NCI-H1436 (cell line): ENCODE results near the gene SYTL1.

Source experiments
- DNase-seq: peaks from one replicate; lab custom pipeline; 2025; lab: John Stamatoyannopoulos, UW

The SYTL1 gene, protein sequence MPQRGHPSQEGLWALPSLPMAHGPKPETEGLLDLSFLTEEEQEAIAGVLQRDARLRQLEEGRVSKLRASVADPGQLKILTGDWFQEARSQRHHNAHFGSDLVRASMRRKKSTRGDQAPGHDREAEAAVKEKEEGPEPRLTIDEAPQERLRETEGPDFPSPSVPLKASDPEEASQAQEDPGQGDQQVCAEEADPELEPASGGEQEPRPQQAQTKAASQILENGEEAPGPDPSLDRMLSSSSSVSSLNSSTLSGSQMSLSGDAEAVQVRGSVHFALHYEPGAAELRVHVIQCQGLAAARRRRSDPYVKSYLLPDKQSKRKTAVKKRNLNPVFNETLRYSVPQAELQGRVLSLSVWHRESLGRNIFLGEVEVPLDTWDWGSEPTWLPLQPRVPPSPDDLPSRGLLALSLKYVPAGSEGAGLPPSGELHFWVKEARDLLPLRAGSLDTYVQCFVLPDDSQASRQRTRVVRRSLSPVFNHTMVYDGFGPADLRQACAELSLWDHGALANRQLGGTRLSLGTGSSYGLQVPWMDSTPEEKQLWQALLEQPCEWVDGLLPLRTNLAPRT

DNA sequence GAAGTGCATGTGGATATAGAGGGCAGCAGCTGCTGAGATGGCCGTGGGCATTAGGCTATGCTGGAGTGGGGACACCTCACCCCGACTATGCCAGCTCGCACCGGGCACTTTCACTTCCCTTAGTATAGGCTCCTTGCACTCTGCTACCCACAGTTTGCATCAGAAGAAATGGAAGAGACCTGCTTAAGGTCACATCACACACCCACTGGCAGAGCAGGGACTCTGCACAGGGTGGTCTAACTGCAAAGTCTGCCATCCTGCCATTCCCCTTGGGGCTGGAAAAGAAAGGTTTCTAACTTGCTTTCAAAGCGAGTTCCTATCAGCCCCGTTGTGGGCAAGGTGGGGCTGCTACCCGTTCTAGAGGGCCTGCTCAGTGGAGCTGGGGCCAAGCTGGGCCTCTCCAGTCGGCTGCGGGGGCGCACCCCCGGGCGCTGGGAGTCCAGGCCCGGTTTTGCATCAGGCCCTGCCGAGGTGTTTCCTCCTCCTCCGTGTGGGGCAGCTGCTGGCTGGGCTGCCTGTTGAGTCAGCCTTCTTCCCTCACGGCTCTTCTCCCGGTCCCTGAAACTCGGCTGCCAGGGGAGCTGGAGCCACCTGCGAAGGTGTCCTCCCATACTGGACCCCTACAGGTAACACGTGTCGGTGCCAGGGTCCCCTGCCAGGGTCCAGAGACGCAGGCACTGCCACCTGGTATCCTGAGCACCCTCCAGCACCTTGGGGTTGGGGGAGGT is at the start of gene SYTL1:
Gene SYTL1 (plus strand): TSS at position 498 of the 728 bp plus-strand sequence. CDS start 3,313 bp downstream, outside the sequence.
- DNase-seq: peak; percentile 58

DNA sequence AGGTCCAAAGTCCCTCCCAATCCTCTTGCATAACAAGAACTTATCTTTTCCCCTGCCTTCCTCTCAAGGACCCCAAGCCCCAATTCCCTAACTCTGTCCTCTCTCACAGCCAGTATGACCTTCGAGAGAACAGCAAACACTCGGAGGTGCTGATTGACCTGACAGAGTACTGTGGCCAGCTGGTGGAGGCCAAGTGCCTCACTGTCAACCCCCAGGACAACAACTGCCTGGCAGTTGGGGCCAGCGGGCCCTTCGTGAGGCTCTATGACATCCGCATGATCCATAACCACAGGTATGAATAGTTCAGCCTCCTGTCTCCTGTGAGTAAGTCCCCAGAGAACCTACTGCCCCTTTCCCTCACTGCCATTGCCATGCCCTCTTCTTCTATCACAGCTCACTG is 49.7 kb upstream of the SYTL1 start:
- DNase-seq: no peak

DNA sequence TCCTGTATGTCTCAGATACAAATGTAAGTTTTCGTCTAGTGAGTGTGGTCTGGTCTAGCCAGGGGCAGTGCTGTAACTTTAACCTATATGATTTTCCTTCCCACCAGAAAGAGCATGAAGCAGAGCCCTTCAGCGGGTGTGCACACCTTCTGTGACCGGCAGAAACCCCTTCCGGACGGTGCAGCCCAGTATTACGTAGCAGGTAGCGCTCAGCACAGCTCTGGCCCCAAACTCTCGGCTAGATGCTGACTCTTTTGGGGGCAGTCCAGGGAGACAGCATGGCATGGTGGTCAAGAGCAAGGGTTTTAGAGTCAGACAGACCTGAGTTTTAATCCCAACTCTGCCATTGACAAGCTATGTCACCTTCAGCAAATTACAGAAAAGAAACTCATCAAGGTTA is 47.9 kb upstream of the SYTL1 start:
- DNase-seq: no peak

DNA sequence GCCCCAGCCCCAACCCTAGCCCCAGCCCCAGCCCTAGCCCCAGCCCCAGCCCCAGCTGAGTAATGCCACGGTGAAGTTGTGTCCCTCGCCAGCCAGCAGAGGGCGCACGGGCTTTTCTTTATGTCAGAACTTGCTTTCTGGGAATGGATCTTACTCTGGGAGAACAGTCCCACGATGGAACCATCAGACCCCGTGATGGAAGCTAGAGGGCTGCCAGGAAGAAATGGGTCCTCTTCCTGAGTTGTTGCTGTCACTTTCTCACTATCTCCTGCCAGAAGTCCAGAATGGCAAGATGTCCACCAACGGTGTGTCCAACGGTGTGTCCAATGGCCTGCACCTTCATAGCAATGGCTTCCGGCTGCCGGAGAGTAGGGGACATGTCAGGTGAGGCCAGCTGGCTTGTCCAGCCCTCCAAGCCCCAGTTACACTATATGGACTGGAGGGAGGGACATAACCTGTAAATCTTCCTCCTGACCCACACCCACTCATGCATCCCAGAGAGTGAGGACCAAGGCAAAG is 45.0 kb upstream of the SYTL1 start:
- peak; percentile 57 for DNase-seq

DNA sequence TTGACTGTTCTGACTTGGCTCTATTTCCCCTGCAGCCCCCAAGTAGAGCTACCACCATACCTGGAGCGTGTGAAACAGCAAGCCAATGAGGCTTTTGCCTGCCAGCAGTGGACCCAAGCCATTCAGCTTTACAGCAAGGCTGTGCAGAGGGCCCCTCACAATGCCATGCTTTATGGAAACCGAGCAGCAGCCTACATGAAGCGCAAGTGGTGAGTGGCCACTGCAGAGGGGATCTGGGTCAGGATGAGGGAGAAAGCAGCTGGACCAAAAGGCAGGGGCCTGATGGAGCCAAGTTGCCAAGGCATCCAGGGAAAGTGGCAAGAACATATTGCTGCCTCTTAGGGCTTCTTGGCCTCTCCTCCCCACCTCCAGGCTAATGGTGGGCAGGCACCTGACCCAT is 43.9 kb upstream of the SYTL1 start:
- no peak for DNase-seq

DNA sequence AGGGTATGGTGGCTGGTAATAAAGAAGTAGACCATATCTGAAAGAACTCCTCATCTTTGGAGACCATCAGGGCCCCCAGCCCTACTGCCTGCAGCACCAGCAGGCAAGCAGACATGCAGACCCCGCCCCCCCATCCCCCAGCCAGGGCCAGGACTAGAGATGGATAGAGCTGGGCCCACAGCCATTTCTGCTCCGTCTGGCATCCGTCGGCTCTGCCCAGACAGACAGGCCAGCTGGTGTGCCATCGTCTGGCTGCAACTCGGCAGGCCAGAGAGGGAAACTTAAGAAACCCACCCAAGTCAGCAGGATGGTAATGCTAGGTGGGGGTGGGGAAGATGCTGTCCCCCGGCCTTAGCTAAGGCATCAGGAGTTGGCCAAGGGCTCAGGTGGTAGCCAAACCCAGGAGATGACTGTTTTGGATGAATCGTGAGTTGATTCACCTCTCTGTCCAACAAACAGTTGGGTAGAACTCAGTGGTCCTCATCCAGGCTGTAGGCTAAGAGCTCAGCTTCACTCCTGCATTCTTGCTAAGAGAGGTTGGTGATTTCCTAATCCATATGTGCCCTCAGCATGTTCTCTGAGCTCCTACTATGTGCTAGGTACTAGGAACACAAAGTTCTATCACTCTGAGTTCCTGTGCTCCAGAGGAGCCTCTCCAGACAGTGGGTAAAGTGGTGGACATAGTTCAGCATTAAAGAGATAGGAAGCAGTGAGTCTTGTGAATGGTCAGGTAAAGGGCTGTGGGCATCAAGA is 43.0 kb upstream of the SYTL1 start:
- no peak for DNase-seq

DNA sequence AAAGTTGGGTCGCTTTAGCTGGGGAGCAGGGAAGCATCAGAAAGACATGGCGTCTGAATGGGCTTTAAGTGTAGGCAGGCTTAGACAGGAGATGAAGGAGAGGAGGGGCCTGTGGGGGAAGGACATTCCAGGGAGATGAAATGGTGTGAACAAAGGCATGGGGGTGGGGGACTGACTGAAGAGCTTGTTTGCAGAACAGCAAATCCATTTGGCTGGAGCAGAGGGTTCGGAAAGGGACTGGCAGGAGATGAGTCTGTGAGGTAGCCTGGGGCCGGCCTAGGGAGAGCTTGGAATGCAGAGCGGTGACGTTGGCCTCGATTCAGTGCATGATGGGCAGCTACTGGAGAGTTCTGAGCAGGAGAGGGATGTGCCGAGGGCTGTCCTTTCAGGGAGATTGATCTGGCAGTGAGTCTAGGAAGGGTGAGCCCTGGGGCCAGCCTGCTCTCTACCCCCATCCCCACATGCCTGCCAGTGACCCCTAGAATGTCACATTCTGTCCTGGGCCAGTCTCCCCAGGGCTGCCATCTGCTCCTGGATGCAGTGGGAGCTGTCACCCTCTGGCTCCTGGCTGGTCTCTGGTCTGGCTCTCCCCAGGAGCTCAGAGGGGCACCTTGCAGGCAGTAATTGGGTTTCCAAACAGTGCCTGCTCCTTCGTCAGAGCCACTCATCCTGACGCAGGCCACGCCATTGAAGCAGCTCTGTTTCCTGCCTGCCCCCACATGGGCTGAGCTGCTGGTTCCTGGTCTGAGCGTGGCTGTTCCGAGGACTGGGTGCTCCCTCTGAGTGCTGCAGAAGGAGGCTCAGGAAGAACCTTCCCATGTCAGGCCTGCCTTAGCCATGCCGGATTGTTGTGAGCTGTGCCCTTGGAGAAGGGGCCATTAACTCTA is 42.2 kb upstream of the SYTL1 start:
- no peak for DNase-seq

DNA sequence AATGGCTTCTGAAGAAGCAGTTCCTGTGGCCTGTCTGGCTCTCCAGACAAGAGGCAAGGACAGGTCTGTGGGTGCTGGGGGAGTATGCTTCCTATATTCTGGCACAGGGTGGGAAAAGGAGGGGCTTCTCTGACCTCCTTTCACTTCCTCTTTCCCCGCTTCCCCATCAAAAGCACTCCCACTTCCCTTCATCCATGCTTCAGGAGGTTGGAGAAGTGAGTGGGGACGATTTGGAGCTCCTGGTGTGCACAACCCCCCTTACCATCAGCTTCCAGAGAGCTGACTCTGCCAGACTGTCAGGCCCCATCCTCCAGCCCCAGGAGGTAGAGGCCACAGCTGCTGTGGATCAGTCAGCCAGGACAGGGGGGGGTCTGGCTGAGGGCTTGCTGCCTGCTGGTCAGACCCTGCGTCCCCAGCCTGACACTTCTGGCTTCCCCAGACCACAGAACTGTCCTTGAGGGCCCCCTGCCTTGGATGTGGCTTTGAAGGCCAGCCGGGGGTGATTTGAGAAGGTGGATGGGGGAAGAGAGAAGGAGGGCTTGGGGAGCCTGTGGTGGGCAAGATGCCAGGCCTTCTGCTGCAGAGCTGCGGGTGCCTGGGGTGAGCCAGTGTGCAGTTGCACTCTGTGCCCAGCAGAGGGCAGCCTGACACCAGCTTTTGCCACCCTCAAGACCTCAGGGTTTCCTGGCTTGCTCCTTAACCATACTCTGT is 41.3 kb upstream of the SYTL1 start:
- peak; percentile 70 for DNase-seq

DNA sequence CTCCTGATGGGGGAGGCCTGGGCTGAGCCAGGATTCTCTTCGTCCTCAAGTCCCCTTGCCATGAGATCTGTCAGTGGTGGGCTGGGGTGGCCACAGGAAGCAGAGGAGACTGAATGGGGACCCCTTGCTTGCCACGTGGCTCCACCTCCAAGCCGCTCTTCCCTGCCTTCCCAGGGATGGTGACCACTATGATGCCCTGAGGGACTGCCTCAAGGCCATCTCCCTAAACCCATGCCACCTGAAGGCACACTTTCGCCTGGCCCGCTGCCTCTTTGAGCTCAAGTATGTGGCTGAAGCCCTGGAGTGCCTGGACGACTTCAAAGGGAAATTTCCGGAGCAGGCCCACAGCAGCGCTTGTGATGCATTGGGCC is 40.8 kb upstream of the SYTL1 start:
- DNase-seq: no peak

DNA sequence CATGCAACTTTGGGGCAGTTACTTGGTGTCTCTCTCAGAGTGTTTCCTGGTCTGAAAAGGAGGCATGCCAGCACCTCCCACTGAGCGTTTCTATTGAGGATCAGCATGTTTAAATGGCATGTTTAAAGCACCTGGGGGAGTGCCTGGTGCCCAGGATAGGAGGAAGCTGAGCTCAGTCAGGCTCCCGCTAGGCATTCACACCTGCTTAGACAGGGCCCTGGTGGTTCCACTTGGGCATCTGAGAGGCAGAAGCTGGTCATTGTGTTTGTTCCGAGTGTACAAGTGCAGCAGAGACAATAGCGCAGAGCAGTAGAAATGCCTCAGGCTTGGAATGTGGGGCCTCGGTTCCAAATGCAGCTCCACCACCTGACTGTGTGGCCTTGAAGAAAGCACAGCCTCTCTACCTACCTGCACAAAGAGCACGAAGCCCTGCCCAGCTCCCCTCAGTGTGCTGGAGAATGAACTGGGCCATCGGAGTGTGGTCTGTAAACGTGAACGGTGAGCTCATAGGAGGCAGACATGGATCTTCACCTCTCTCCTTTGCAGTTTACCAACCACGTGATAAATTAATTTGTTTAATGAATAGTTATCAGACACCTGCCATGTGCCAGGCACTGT is 40.1 kb upstream of the SYTL1 start:
- no peak for DNase-seq

DNA sequence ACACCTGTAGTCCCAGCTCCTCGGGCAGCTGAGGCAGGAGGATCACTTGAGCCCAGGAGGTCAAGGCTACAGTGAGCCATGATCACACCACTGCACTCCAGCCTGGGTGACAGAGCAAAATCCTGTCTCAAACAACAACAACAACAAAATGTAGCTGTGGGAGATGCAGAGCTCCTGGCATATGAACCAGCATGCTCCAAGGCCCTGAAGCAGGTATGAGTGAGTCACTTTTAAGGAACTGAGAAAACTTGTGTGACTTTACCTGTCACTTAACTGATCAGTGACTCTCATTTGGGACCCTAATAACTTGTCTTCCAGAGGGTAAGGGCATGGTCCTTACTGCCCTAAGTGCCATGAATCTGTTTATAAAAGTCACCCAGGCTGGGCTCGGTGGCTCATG is 39.2 kb upstream of the SYTL1 start:
- no peak for DNase-seq

DNA sequence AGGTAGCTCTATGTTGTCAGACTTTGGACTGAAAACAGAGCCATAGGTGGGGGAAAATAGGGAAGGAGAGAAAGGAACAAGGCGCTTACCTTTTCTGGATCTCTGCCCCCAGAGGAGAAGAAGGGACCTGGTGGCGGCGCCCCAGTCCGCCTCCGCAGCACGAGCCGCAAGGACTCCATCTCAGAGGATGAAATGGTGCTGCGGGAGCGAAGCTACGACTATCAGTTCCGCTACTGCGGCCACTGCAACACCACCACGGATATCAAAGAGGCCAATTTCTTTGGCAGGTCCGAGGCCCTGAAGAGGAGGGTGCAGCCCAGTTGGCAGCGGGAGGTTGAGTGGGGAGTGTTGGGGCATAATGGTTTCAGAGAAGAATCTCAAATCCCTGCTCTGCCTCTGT is 38.3 kb upstream of the SYTL1 start:
- no peak for DNase-seq

DNA sequence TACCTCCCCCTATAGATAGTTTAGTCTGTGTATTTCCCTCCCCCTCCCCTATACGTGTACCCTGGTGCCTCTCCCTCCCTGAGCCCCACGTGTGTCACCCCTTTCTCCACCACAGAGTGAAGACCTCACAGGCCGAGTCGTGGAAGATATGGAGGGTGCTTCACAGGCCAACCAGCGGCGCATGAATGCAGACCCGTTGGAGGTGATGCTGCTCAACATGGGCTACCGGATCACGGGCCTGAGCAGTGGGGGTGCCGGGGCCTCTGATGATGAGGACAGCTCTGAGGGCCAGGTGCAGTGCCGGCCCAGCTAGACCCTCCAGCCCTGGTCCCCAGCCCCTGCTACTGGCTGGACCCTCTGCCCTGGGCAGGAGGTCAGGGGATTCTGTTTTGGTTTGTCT is 35.8 kb upstream of the SYTL1 start:
- DNase-seq: no peak

DNA sequence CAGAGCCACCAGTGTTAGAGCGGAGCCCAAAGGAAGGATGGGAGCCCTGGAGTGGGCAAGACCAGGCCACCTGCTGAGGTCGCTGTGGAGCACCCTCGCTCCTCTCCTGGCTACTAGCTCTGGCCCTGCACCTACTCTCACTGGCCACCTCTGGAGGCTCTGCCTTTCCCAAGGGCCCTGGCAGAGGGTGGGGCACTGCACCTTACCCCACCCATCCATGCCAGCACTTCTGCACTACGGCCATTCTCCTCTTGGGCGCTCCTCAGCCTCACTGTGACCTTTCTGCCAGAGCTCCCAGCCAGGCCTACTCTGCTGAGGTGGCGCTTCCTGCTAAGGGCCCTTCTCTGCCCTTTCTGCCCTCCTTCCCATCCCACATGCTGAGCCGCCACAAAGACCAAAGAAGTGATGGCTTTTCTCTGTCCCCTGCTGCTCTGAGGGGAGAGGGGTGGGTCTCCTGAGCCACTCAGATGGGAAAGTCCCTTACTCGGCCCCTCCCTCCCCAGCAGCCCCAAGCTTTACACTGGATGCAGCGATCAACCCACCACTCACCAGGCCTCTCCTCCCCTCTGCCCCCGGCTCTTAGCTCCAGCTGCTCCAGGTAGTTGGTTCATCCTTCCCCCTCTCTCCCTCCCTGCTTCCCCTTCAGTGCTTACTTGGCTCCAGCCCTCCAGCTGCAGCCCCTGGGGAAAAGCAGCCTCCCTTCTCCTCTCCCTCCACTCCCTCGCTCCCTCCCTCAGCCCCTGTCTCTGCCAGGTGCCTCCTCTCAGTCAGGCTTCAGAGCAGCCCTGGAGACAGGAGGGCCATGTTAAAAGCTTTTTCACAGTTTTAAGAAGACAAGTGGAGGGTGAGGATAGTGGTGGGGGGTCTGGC is 34.7 kb upstream of the SYTL1 start:
- peak; percentile 57 for DNase-seq

DNA sequence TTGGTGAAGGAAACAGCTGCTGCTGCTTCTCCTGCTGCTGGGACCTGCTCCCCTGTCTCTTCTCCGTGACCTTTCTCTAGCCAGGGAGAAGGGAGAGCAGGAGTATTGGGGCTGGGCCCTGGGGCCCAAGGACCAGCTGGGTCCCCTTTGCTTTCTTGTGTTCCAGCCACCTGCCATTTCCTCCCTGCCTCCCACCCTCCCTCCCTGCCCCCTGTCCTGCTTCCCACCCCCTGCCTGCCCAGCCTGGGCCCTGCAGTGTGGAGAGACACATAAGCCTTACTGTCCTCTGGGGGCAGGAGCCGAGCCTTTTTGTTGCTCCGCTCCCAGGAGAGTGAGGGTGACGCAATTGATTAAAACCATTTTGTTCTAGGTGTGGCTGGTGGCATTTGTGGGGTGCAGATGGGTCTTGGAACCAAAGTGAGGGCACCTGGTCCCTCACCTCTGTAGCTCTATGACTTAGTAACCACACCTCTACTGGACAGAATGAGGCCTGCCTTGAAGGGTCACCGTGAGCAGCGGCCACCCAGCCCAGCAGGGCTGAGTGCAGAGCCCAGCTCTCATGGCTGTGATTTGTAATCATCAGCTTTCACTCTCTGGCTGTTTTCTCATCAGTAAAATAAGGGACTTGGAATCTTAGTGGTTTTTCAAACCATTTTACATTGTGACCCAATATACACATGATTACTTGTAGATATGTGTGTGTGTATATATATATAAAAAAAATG is 33.8 kb upstream of the SYTL1 start:
- peak; percentile 52 for DNase-seq

DNA sequence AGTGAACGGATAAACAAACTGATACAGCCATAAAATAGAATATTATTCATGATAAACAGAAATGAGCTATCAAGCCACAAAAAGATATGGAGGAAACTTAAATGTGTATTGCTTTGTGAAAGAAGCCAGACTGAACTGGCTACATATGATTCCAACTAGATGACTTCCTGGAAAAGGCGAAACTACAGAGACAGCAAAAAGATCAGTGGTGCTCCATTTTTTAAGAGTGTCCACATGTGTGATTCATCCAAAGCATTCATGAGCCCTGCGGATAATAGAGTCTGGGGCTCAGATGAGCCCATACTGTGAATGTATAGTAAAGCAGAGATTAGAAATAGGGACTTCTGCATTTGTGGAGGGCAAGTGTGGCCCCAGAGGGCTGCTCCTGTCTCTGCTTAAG is 27.7 kb upstream of the SYTL1 start:
- no peak for DNase-seq

DNA sequence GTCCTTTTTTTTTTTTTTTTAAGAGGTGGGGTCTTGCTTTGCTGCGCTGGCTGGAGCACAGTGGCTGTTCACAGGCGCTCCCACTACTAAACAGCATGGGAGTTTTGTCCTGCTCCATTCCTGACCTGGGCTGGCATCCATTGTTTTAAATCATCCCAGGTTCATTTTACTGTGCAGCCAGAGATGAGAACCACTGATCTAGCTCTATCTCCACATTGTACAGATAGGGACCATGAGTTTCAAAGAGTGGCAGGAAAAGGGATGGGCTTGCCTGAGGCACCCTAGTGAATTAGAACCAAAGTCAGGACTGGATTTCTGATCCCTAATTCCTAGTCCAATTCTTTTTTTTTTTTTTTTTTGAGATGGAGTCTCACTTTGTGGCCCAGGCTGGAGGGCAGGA is 27.1 kb upstream of the SYTL1 start:
- DNase-seq: no peak

DNA sequence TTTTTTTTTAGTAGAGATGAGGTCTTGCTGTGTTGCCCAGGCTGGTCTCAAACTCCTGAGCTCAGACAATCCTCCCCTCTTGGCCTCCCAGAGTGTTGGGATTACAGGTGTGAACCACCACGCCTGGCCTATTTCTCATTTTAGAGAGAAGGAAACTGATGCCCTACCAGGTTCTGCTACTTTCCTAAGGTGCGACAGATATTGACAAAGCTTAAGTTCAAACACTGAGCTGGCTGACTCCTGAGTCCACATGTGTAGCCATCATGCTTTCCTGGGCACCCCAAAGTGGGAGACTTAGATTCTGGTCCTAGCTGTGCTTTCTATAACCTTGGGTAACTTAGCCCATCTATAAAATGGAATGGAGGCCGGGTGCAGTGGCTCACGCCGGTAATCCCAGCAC is 25.0 kb upstream of the SYTL1 start:
- no peak for DNase-seq

DNA sequence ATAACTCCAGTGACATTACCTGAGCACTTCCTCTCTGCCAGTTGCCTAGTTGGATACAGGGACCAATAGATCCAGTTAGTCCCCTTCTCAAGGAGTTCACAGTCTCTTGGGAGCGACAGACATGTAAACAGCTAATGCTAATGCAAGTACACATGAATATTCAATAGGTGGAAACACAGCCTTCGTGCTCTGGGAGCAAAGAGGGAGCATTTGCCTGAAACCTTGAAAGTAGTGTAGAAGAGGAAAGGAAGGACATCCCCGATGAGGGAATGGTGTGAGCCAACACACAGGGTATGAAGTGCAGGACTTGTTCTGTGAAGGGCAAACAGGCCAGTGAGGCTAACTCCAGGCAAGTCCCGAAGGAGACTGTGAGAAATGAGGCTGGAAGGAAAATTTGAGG is 23.7 kb upstream of the SYTL1 start:
- DNase-seq: no peak
